Omental fat pad (tissue), 4 donors: ENCODE data around the gene ARF3. TPM values are rescaled to one million over a fixed set of nuclear protein-coding genes. Genes with fewer than 3 reads are reported as not detected.

Experiments used
- ATAC-seq: fragments of 150-250 bp; one replicate; pipeline ENCODE4 v1.9.1; 2016; ENCODE audit warnings: mild to moderate bottlenecking, moderate library complexity; ENCODE audit not compliant: low FRiP score
- DNase-seq: peaks from one replicate; pipeline ENCODE4 v3.0.0-alpha.2; 2019; ENCODE audit warnings: low spot score
- CTCF ChIP-seq, 3 donors: fragments of 450-650 bp; IDR thresholded peaks; one replicate each; pipeline ENCODE4 v1.5.1; 2016 to 2017; ENCODE audit warnings: antibody characterized with exemption in 3 of 3, mild to moderate bottlenecking in 3 of 3, moderate library complexity in 2 of 3
- total RNA-seq, 4 donors: library from RNA; depleted of rRNA; stranded (reverse); fragments of >200 nt; gene quantifications; one replicate each; pipeline ENCODE4 v1.1.0, GENCODE V29; 2016

ARF3 gene
- total RNA-seq, 4 donors from 2014 or later: 57.1 to 91.5 (median 68.3) TPM

- DNase-seq (peak; percentile 70), ATAC-seq (peak; percentile 50)
- peak in 1 of 3 donors; percentile 37 for TF ChIP-seq CTCF (IDR thresholded peaks at IDR 0.05)
These were observed 20.3 kb upstream of the ARF3 start for GRCh38 chr12:48977290-48978281.

DNA sequence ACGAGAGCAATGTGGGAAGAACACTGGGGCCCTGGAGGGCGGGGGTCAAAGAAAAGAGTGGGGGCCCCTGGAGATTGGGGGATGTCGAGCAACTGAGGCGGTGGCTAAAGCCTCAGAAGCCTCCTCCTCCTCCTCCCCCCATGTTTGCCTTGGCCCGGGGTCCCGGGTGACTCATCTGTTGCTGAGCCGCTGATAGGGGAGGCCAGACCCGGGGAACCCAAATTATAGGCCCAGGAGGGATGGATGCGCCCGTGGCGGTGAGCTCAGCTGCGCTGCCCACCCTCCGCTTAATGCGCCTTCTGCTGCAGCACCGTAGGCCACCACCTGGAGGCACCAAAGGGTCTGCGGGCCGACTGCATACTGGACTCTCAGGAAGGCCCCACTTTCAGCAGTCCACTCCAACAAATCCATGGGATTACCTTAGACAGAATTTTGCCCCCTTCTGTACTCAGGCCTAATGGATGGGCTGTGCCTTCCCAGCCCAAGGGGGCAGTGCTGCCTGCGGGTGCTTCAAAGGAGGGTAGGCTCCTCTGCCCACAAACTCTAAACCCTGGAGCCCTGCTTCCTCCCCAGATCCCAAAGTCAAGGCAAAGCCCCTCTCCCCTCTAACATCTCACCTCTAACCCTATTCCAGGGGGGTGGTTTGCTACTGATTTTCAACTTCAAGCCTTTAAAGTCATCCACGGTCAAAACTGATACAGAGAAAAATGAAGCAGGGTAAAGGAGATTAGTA is 16.8 kb upstream of the ARF3 start:
- DNase-seq (no peak), ATAC-seq (no peak)
- TF ChIP-seq CTCF (IDR thresholded peaks at IDR 0.05): no peak

DNA sequence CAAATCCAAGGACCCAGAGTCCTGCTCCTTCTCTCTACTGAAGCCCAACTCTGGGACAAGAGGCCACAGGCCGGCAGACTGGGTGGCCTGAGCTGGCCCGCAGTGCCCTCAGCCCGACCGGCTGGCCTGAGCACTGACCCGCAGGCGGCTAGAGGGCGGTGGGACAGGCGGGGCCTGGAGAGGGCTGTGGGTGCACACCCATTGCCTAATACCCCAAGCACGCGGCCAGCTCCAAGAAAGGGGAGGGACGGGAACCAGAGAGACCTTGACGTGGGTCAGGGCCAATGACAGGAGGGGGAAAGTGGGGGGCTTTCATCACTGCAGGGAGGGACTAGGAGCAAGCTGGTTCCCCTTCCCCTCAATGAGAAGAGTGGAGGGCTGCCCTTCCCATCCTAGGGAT is 16.2 kb upstream of the ARF3 start:
- no peak for ATAC-seq
- no peak for TF ChIP-seq CTCF (IDR thresholded peaks at IDR 0.05)
- no peak for DNase-seq

DNA sequence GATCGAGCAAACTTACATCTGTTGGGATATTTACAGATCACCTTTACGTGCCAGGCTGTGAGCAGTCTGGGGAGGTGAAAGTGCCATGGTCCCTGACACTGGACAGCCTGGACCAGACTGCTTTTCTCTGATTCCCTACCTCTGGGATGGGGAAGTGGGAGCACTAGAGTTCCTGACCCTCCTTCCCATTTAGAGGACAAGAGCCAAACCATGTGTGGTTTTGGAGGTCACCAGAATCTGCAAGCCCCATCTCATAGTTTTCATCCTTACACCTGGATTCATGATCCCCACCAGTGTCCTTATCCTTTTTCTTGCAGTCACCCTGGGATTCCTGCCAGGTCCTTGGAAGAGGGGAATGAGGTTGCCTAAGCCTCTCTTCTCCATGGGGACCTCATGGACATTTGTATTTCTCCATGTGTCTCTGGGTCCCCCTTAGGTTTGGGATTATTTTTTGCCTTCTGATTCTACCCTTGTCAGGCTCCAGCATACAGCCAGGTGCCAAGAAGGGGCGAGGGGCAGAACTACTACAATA is 15.7 kb upstream of the ARF3 start:
- ATAC-seq (no peak), DNase-seq (no peak)
- no peak for TF ChIP-seq CTCF (IDR thresholded peaks at IDR 0.05)

DNA sequence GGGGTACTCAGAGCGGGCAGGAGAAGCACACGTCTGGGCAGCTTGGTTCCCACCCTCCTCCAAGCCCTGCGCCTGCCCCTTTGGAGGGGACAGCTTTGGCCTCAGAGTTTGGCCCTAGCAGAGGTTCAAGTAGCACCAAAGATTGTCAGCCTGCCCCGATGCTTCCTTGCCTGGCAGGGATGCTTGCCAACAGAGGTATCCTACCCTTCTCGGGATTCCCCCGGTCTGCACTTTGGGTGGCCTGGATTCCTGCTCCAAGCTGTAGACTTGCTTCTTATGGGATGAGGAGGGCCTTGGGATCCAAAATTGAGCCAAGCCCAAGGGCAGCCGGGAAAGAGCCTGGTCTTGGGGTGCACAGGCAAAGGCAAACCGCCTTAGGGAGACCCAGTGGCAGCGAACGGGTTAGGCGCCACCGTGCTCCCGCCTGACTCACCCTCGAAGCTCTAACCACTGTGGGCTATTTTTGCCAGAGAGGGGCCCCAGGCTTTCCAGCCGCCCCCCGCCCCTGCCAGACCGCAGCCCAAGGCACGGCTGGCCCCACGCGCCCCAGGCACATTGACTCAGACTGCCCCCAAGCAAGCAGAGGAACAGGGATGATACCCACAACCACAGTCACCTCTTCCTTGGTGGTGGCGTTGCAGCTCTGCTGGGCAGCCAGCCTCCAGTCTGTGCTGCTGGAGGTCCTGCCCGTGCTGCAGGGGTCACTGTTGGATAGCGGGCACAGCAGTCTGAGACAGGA is 15.1 kb upstream of the ARF3 start:
- DNase-seq (no peak), ATAC-seq (no peak)
- TF ChIP-seq CTCF (IDR thresholded peaks at IDR 0.05): no peak

DNA sequence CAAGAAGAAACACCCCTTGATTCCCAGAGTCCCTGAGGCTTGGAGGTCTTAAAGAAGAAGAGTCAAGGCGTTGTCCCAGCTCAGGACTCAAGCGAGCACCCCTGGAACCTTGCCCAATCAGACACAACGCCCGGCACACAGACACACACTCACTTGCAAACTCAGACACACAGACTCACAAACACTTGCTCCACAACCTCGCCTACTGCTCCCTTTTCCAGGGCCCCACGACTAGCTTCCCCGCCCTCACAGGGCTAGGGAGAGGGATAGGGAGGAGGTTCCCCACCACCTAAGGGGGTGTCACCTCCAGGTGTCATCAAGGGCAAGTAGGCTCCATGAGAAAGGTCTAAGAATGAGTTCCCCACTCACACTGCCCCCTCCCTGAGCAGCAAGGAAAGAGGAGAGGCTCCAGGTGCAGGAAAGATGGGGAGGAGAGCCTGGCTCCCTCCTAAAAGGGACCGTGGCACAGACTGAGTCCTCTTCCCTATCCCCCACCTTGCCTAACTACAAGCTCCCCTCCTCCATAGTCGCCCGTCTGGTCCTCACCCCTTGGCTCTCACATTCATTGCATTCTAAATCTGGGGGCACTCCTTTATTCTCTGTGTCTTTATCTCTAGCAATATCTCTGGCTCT is 13.5 kb upstream of the ARF3 start:
- ATAC-seq (no peak), DNase-seq (no peak)
- TF ChIP-seq CTCF (IDR thresholded peaks at IDR 0.05): no peak
